ENCODE data around the gene SHISA2.

The SHISA2 gene

DNA sequence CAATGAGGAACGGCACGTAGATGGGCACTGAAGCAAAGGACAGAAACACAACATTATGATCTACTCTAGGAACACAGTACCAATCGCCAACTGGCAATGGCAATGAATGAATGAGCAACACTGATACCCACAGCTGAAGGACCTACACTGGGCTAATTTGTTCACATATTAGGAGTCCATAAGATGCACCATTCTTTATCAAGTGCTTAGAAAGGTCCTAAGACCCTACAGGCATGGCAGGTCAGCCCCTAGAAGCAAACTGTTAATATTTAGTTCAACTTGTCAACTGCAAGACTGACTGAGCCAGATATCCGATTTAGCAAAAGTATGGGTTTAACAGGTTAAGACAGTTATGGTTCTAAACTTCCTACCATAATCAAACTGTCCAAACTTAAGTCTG is 4.8 kb downstream of the SHISA2 start:
- no peak for DNase-seq

DNA sequence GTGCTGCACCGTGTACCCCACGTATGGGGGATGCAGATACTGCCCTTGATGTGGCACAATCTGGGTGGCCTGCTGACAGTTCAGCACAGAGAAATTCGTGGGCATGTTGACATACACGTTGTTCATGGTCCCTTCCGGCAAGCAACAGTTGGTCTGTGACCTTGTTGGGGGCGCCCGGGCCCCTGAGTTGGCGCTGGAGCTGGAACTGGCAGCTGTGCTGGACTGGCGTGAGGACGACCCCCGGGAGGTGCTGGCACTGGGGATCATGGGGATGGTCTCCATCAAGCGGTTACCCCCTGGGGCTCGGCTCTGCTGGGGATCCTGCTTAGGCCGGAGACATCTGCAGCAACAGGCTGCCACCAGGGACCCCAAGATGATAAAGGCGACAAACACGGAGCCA is 5.2 kb downstream of the SHISA2 start:
- DNase-seq, result no peak

DNA sequence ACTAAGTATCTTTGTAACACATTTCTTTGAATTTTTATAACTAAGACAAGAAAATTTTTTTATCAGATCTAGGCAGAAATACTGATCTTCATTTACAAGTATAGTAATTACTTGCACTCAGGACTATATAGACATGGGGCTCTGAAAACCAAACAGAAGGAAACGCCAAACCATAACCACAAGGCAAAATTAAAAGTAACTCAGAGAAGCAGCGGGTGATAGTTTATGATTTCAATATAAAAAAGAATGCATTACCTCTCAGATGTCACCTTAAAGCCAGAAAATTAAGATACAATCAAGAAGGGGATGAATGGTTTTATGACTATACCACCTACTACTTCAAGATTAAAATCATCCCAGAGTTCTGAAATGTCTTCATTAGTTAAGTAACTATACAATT is 6.7 kb downstream of the SHISA2 start:
- DNase-seq, result no peak

DNA sequence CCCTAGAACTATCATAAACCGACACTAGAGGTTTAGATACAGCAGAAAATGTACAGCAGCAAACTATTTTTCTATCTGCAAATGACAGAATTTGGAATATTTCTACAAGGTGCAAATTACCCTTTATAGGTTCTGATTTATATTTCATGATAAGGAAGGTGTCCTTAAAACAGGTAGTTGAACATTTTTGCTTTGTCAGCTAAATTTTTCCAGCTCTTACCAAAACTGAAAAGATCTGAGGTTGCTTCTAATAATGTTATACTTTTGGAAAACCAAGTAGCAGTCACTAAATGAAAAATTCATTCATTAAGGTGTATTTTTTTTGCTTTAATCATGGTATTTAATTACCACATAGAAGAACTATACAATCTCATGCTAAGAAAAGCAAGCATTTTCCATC is 9.0 kb downstream of the SHISA2 start:
- DNase-seq, result no peak

DNA sequence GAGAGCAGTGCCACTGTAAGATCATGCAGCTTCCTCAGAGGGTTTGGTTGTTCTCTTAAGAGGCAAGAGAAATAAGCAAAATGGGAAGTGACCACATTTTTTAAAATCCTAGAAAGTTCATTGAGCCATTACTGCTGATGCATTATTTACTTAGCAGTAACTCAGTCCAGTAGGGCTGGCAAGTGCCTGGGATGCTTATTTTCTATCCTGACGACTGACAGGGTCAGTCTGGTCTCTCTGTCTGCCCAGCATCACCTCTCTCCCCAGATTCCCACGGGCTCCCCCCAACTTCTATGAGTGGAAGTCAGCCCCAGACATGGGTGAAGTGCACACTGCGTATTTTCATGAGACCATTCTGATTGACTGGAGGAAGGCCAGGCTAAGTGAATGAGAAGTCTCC is 10.4 kb downstream of the SHISA2 start:
- DNase-seq, result no peak

DNA sequence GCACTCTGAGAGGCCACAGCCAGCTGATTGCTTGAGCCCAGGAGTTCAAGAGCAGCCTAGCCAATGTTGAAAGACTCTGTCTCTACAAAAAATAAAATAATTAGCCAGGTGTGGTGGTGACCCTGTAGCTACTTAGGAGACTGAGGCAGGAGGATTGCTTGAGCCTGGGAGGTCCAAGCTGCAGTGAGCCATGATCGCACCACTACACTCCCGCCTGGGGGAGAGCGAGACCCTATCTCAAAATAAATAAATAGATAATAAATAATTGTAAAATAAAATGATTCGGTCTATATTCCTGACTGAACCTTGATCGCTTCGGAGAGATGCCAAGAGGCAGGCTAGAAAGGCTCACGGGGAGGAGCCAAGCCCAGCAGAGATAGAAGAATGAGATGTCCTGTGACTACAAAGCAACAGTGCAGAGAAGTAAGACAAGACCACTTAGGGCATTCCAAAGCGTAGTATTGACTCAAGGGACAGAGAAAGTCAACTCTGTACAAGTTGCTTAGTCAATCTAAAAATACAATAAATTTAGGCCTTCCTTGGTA is 12.8 kb downstream of the SHISA2 start:
- DNase-seq, result no peak

DNA sequence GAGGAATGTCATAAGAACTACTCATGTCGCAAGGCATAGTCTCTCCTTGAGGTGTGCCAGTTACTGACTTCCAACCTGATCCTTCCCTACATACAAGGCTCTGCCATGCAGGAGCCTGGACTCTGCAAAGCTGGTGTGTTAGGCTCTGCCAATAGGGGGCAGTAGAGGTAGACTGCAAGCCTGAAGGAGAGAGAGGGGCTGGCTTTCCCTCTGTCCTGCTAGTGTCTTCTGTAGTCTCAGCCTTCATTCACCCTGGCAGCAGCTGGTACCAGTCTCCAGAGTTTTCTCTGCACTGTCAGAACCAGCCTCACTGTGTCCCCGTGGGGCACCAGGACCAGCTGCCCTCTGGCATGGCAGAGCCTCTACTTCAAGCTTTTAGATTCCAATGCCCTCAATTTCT is 14.5 kb downstream of the SHISA2 start:
- DNase-seq, result peak; percentile 76

DNA sequence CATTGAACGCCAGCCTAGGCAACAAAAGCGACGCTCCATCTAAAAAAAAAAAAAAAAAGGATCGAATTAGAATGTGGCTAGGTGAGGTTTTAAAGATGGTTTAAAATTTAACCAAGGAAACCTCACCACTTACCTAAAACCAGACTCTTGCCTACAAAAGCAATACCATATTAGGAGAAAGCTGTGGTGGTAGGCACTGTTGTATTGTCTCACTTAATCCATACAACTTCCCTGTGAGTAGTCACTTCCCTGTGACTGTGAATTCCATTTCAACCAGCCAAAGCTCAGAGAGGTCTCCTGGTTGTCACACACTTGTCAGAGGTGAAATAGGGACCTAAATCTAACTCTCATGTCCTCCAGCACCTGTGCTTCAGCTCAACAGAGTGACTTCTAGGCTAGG is 15.4 kb downstream of the SHISA2 start:
- DNase-seq, result no peak

DNA sequence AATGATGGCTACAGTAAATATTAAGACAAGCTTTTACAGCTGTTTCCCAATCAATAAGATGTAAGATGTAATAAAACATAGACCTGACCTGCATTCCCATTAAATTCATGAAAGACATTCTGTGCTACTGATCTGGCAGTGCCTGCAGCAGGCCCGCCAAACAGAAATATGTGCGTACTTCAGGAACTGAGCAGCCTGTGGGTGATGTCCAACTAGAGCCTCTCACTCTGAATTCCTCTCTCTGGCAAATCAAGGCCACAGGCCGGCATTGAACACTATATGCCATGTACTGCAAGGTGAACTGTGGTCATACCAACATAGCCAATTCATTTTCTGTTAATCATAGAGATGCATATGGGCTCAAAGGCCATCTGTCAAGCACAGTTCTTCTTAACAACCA is 17.8 kb downstream of the SHISA2 start:
- no peak for DNase-seq

DNA sequence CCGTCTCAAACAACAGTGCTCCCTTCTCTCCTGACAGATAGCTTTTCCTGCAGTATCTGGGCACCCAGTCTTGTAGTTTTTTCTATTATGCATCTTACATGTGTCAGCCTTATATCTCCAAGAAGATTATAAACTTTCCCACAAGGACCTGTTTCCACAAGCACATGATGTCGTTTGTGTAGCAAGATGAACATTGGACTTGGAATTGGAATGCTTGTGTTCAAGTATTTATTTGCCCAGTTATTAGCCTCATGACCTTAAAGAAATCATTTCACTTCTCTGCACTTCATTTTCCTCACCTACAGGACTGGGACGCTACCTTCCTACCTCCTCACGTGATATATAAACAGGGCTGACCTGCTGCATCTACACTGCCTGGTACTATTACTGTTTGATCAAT is 21.5 kb downstream of the SHISA2 start:
- DNase-seq, result no peak

DNA sequence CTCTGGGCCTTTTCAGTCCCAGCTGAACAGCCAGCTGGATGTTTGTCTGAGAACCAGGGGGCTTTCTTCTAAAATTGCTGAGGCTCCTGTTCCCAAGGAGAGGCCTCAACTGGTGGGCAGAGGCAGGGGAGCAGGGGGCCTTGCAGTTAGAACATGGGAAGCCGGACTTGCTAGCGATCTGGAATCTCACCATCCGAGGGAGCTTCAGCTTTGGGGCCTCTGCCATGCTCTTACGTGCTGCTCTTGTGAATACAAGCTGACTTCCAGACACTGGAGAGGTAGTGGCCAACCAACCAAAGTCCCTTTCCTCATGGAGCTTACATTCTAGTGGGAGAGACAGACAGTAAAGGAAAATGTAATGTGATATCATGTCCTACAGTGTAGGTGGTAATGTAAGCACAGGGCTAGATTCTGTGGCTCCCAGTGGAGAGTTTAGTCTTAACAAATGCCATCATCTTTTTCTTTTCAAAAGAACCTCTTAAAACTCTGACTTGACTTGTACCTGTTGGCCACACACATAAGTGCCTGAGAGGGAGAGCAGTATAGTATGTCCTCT is 22.2 kb downstream of the SHISA2 start:
- DNase-seq, result no peak

DNA sequence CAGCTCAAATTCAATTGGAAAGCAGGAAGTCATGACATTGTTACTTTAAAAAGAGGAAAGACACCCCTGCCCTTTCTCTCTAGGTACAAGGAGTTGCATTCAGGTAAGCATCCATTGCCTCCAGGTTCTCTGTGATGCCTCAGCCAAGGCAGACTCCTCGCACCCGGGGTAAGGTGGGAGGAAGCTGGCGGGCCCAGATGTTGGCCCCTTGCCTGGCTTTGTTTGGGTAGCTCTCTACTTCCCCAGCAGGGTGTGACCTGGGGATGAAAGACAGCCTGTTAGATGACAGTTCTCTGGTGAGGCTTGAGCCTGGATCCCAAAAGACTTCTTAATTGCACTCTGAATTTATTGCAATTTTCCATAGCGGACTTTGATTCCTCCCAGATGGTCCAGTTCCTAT is 25.6 kb downstream of the SHISA2 start:
- DNase-seq, result no peak

DNA sequence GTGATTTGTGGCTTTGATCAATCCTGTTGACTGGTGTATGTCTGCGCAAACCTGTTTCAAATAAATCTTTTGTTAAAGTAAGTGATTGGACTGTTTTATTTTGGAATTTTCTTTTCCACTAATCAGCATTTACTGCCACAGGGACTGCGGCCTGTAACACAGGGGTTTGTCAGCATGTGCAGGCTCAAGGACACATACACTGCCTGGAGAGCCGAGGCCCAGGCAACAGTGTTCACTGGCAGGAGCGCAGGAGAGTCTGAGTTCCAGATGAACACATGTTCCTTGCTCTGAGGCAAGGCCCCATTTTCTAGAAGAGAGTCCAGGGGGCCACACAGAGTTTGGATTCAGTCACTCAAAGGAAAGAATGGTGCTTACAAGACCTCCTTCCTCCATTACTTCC is 26.0 kb downstream of the SHISA2 start:
- no peak for DNase-seq

DNA sequence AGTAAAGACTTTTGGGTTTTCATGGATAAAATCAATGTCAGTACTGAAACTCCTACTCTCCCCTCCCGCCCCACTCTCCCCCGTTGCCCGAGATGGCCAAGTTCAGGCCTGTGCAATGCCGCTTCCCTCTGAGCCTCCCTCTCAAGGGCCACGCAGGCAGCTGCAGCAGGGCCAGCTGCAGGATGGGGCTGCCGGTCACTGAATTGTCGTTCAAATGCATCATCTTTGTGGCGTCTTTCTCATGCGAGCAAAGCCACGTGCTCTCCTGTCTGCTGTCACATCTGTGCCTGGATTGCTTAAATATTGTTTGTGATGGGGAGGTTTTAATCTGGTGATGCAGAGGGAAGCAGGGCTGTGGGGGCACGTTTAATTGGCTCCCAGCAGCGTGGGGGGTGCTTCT is 26.6 kb downstream of the SHISA2 start:
- DNase-seq, result no peak

DNA sequence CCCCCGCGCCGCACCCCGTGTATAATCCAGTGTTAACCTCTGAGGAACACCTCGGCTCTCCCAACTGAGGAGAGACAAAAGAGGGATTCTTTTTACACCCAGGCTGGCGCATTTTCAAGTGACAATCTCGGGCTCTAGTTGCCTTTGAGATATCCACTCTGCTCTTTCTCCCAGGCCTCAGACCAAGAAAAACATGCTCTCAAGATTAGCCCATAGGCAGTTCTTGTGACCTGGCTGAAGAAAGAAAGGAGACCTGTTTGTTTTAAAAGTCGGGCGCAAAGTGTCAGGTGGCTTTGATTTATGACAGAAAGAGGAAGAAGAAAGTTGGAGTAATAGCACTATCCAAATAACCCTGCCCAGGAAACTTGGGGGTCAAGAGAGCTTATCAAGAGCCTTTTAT is 27.3 kb downstream of the SHISA2 start:
- no peak for DNase-seq

DNA sequence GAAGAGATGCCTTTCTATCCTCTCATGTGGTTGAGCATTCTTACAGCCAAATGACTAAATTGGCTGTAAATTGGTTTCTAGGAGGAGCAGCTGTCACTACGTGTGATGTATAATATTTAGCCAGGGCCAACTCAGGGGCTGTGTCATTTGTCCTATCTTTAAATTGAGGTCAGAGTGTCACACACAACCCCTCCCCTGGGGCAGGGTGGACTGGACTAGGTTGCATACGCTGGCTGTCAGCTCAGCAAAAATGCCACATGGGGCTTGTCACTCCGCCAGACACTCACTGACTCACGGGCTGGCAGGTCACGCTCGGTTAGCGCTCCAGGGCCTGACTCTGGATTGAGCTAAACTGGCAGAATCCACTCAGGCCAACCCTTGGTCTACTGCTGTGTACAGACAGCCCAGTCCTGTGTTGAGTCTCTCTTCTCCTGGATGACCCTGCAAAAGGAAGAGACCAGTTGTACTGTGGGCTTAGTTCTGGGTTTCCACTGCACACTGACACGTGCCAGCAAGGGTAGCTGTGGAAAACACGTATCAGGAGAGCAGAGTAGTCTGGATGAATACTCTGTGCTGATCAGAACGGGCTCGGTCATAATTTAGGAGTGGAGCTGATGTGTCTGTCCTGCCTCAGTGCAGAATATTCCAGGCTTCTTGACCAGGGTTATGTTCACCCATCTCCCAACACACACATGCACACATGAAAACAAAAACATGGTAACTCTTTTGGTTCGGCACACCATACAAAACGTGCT is 29.1 kb downstream of the SHISA2 start:
- DNase-seq, result peak; percentile 96

DNA sequence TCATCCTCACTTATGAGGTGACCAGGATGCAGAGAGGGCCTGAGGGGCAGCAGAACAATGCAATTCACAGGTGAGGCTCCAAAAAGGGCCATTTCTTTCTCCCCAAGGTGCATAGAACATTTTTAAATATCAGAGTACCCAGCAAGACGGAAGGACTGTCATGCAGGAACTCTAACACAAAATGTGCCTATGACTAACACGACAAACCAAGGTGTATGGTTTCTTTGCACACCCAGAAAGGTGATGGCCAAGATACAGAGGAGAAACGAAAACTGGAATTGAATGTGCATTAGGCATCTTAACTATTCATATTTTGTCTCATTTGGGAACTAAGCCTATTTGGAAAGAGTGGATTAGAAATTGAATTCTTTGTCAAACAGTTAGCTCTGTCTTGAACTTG is 29.9 kb downstream of the SHISA2 start:
- no peak for DNase-seq

DNA sequence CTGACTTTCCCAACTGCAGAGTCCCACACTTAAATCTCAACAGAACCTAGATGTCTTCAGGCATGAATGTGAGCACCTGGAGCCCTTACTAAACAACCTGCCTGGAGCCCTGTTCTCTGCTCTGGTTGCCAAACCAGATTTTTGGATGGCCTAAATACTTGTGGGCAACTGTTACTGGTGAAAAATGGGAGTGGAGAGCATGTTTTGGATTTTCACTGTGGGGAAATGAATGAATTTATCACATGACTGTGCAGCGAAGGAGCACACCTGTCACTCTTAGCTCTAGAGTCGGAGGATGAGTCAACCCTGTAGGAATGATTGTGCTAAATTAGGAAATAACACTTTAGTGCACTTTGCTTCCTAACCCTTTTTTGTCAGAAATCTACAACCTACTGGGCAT is 30.3 kb downstream of the SHISA2 start:
- DNase-seq, result peak; percentile 69

DNA sequence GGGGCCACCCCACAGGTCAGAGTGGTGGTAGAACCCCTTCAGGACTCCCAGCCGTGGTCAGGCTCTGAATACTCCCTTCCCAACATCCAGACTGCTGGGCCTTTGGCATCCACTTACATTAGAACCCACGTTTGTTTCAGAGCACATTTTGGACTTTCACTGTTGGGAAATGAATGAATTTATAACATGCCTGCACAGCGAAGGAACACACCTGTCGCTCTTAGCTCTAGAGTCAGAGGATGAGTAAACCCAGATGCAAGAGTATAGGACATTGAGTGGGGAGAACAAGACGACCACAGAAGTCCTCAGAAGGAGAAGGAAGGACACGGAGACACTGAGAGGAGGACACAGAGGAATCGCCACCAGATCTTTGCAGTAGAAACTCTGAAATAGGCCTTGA is 30.9 kb downstream of the SHISA2 start:
- no peak for DNase-seq

DNA sequence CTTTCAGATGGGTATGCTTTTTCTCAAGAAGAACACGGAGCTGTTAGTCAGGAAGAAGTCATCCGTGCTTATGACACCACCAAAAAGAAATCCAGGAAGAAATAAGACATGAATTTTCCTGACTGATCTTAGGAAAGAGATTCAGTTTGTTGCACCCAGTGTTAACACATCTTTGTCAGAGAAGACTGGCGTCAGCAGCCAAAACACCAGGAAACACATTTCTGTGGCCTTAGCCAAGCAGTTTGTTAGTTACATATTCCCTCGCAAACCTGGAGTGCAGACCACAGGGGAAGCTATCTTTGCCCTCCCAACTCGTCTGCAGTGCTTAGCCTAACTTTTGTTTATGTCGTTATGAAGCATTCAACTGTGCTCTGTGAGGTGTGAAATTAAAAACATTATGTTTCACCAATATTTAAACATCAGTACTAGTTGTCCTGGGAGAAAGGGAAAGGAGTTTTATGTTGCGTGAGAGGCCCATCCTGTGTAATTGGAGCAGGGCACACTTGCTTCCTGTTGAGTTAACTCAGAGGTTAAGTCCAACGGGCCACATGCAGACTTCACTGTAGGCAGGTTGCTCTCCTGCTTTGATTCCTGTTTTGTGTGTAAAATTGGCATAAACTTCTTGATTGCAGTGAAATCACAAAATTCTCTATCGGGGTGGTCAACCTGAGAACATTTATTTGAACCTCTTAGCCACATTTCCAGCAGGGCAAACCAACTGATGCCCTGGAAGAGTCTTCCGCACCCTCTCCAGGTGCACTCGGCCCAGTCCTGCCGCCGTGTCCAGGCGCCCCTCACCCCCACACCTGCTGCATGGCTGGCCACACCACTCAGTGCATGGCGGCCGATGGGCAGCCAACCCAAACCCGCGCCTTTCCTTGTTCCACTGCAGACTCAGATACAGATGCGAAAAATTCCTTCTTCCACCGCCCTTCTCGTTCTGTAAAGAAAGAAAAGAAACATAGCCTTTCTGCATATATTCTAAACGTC is 31.6 kb downstream of the SHISA2 start:
- no peak for DNase-seq

DNA sequence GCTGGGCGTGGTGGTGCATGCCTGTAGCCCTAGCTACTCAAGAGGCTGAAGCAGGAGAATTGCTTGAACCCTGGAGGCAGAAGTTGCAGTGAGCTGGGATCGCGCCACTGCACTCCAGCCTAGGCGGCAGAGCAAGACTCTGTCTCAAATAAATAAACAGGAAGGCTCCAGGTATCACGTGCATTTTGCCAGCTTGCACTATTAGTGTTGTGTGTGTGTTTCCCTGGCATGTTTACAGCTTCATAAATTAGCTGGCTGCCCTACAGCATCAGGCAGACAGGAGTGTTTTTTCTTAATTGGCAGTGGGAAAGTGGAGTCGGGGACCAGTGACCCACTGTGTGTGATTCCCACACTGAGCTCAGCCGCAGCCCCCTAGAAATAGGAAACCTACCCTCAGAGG is 32.6 kb downstream of the SHISA2 start:
- no peak for DNase-seq

DNA sequence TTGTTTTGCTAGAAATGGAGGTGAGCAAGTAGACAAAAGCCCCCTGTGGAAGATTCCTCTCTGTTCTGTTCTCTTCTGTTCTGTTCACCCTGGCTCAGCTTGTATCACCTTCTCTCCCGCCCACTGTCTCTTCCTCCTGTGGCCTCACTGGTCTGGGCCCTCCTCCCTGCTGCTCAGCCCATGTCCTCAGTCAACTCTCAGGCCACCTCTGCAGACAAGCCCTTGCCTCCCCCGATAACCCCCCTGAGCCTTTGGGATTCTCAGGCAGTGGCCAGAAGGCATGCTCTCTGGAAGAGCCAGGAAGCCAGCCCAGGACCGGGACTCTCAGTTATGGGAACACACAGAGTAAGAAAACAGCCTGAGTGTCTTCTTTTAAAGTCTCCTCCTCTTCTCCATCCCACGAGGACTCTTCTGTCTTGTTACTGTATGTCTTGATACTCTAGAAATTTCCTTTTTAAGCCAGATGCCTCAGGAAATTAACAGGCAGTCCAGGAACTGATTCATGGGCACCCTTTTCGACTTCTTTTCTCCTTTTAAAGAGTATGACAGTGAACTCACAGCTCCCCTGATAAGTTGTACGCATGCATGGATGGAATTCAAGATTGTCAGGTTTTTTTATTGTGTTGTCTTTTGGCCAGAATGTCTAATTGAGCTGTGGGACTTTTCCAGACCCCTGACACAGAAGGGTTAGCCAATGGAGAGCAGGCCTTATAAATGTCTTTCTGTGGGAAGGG is 33.7 kb downstream of the SHISA2 start:
- no peak for DNase-seq
